ENCODE measurements around the gene CHST8.
"Not testable (repeated sequence)": the region's sequence is repeated elsewhere in the genome, so short reads cannot be mapped to it uniquely, and the experiment has no call there.

DNA sequence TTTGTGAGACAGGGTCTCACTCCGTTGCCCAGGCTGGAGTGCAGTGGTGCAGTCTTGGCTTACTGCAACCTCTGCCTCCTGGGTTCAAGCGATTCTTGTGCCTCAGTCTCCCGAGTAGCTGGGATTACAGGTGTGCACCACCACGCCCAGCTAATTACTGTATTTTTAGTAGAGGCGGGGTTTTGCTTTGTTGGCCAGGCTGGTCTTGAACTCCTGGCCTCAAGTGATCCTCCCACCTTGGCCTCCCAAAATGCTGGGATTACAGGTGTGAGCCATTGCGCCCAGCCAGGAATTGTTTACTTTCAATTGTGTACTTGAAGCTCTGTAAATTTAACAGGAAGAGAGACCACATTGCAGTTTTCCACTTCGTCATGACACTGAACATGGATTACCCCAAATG, 197.3 kb downstream of the CHST8 start:
- TF ChIP-seq, protein P1, sequence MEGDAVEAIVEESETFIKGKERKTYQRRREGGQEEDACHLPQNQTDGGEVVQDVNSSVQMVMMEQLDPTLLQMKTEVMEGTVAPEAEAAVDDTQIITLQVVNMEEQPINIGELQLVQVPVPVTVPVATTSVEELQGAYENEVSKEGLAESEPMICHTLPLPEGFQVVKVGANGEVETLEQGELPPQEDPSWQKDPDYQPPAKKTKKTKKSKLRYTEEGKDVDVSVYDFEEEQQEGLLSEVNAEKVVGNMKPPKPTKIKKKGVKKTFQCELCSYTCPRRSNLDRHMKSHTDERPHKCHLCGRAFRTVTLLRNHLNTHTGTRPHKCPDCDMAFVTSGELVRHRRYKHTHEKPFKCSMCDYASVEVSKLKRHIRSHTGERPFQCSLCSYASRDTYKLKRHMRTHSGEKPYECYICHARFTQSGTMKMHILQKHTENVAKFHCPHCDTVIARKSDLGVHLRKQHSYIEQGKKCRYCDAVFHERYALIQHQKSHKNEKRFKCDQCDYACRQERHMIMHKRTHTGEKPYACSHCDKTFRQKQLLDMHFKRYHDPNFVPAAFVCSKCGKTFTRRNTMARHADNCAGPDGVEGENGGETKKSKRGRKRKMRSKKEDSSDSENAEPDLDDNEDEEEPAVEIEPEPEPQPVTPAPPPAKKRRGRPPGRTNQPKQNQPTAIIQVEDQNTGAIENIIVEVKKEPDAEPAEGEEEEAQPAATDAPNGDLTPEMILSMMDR (conservative IDR thresholded peaks at IDR 0.05 in 1 of 2, IDR thresholded peaks at IDR 0.05 in 1 of 2; ENCODE audit: extremely low read depth in 1 of 2, insufficient read depth in 1 of 2, low read depth in 1 of 2, low read length in 2 of 2), result not testable (repeated sequence)
- TF ChIP-seq EZH2 (IDR thresholded peaks at IDR 0.05; ENCODE audit: borderline replicate concordance, low read length), result not testable (repeated sequence)

Data from mammary epithelial cell (primary cell).